H9 (cell line): ENCODE measurements around the gene TMEM114. TPM values are rescaled to one million over a fixed set of nuclear protein-coding genes. Genes with fewer than 3 reads are reported as not detected.

Experiments used
- DNase-seq: peaks from one replicate; pipeline ENCODE4 v3.0.0-alpha.2; 2017
- H2AFZ ChIP-seq: one replicate; pipeline ENCODE4 v1.6.1; 2013; ENCODE audit warnings: mild to moderate bottlenecking, low read length, control low read depth, moderate library complexity
- H2AK5ac ChIP-seq: 2 replicates; pipeline ENCODE4 v1.6.1; 2013; ENCODE audit warnings: low read length, control low read depth, mixed read lengths; ENCODE audit not compliant: insufficient read length
- H2BK120ac ChIP-seq: one replicate; pipeline ENCODE4 v1.6.1; 2013; ENCODE audit warnings: low read depth, mild to moderate bottlenecking, low read length, control low read depth, inconsistent platforms; ENCODE audit not compliant: poor library complexity, severe bottlenecking
- H2BK12ac ChIP-seq: 2 replicates; pipeline ENCODE4 v1.6.1; 2013; ENCODE audit warnings: low read length, control low read depth, mixed read lengths, low read depth; ENCODE audit not compliant: insufficient read length
- H2BK15ac ChIP-seq: 2 replicates; pipeline ENCODE4 v1.6.1; 2013; ENCODE audit warnings: low read depth, low read length, control low read depth
- H2BK20ac ChIP-seq: one replicate; pipeline ENCODE4 v1.6.1; 2013; ENCODE audit warnings: low read depth, mild to moderate bottlenecking, low read length, control low read depth, inconsistent platforms; ENCODE audit not compliant: poor library complexity, severe bottlenecking
- H2BK5ac ChIP-seq: 2 replicates; pipeline ENCODE4 v1.6.1; 2013; ENCODE audit warnings: low read length, control low read depth, mixed read lengths; ENCODE audit not compliant: insufficient read length
- H3K14ac ChIP-seq: 2 replicates; pipeline ENCODE4 v1.6.1; 2013; ENCODE audit warnings: low read length, control low read depth; ENCODE audit not compliant: insufficient read depth
- H3K18ac ChIP-seq: 2 replicates; pipeline ENCODE4 v1.6.1; 2013; ENCODE audit warnings: low read depth, mild to moderate bottlenecking, mixed read lengths, low read length, control low read depth; ENCODE audit not compliant: insufficient read length
- H3K23ac ChIP-seq: 2 replicates; pipeline ENCODE4 v1.6.1; 2013; ENCODE audit warnings: low read length, control low read depth, mixed read lengths, low read depth; ENCODE audit not compliant: insufficient read length
- H3K23me2 ChIP-seq: 2 replicates; pipeline ENCODE4 v1.6.1; 2013; ENCODE audit warnings: low read depth, mild to moderate bottlenecking, mixed read lengths, low read length, control low read depth; ENCODE audit not compliant: insufficient read length, poor library complexity, severe bottlenecking
- H3K27ac ChIP-seq: 2 replicates; pipeline ENCODE4 v1.5.1; 2013; ENCODE audit warnings: low read length, control low read depth, mixed read lengths, low read depth; ENCODE audit not compliant: insufficient read length
- H3K27me3 ChIP-seq: 2 replicates; pipeline ENCODE4 v1.6.1; 2013; ENCODE audit warnings: low read length, control low read depth, inconsistent platforms; ENCODE audit not compliant: insufficient read depth
- H3K4ac ChIP-seq: 2 replicates; pipeline ENCODE4 v1.6.1; 2013; ENCODE audit warnings: low read depth, mild to moderate bottlenecking, control low read depth, inconsistent platforms, low read length, moderate library complexity
- H3K4me1 ChIP-seq: 2 replicates; pipeline ENCODE4 v1.6.1; 2013; ENCODE audit warnings: low read length, control low read depth, inconsistent platforms; ENCODE audit not compliant: insufficient read depth
- H3K4me2 ChIP-seq: 2 replicates; pipeline ENCODE4 v1.6.1; 2013; ENCODE audit warnings: low read length, control low read depth, mixed read lengths; ENCODE audit not compliant: insufficient read length, insufficient read depth
- H3K56ac ChIP-seq: 2 replicates; pipeline ENCODE4 v1.6.1; 2013; ENCODE audit warnings: low read depth, mild to moderate bottlenecking, mixed read lengths, low read length, control low read depth; ENCODE audit not compliant: insufficient read length
- H3K79me1 ChIP-seq: 2 replicates; pipeline ENCODE4 v1.6.1; 2013; ENCODE audit warnings: low read depth, mild to moderate bottlenecking, moderate library complexity, low read length, control low read depth, inconsistent platforms; ENCODE audit not compliant: insufficient read depth, poor library complexity, severe bottlenecking
- H3K79me2 ChIP-seq: 2 replicates; pipeline ENCODE4 v1.6.1; 2013; ENCODE audit warnings: low read length, control low read depth, inconsistent platforms; ENCODE audit not compliant: insufficient read depth
- H3K9ac ChIP-seq: 2 replicates; pipeline ENCODE4 v1.6.1; 2013; ENCODE audit warnings: low read length, control low read depth, mixed read lengths; ENCODE audit not compliant: insufficient read length; ENCODE audit errors: extremely low read depth
- H3K9me3 ChIP-seq: one replicate; pipeline ENCODE4 v1.6.1; 2013; ENCODE audit warnings: low read depth, low read length, inconsistent platforms; ENCODE audit not compliant: control insufficient read depth
- H3T11ph ChIP-seq: one replicate; pipeline ENCODE4 v1.6.1; 2013; ENCODE audit warnings: mild to moderate bottlenecking, low read length, control low read depth, inconsistent platforms
- H4K20me1 ChIP-seq: one replicate; pipeline ENCODE4 v1.6.1; 2013; ENCODE audit not compliant: control insufficient read depth, insufficient read length, insufficient read depth
- H4K5ac ChIP-seq: 2 replicates; pipeline ENCODE4 v1.6.1; 2013; ENCODE audit warnings: low read depth, mild to moderate bottlenecking, mixed read lengths, low read length, control low read depth; ENCODE audit not compliant: insufficient read length
- H4K8ac ChIP-seq: replicated peaks from 2 replicates; pipeline ENCODE4 v1.6.1; 2013; ENCODE audit warnings: low read length, control low read depth, mixed read lengths, low read depth; ENCODE audit not compliant: insufficient read length
- H4K91ac ChIP-seq: 2 replicates; pipeline ENCODE4 v1.6.1; 2013; ENCODE audit warnings: low read depth, mild to moderate bottlenecking, moderate library complexity, mixed read lengths, low read length, control low read depth; ENCODE audit not compliant: insufficient read length
- H3K27ac Mint-ChIP-seq, 3 experiments: 2 replicates in 2 of 3; 3 replicates in 1 of 3; pipeline ENCODE4 v1.8.0; 2020 to 2021; ENCODE audit warnings: mixed read lengths in 3 of 3, mild to moderate bottlenecking in 1 of 3, moderate library complexity in 1 of 3
- H3K27me3 Mint-ChIP-seq: 2 replicates; pipeline ENCODE4 v1.8.0; 2021; ENCODE audit warnings: low read depth, mild to moderate bottlenecking, moderate library complexity, mixed read lengths
- H3K36me3 Mint-ChIP-seq, 3 experiments: 2 replicates in 2 of 3; 3 replicates in 1 of 3; pipeline ENCODE4 v1.8.0; 2020 to 2021; ENCODE audit warnings: low read depth in 3 of 3, mixed read lengths in 3 of 3; ENCODE audit not compliant: insufficient read depth in 1 of 3
- H3K4me1 Mint-ChIP-seq, 2 experiments: 2 replicates each; pipeline ENCODE4 v1.8.0; 2020; ENCODE audit warnings: mixed read lengths in 2 of 2
- H3K4me3 Mint-ChIP-seq, 2 experiments: 2 replicates in 1 of 2; 3 replicates in 1 of 2; pipeline ENCODE4 v1.8.0; 2020 to 2021; ENCODE audit warnings: mild to moderate bottlenecking in 2 of 2, mixed read lengths in 2 of 2, moderate library complexity in 1 of 2
- H3K9me3 Mint-ChIP-seq, 2 experiments: 2 replicates in 1 of 2; 3 replicates in 1 of 2; pipeline ENCODE4 v1.8.0; 2020; ENCODE audit warnings: mild to moderate bottlenecking in 2 of 2, mixed read lengths in 2 of 2, moderate library complexity in 1 of 2
- CTCF ChIP-seq: fragments of 200-600 bp; sonication (generic); conservative IDR thresholded peaks from 3 replicates; pipeline ENCODE4 v1.8.0; 2021; ENCODE audit warnings: antibody characterized with exemption, mild to moderate bottlenecking
- WGBS: extraction: QIAGEN DNeasy Blood & Tissue Kit; methylation state at CpG from one replicate; pipeline ENCODE4 v1.1.7; 2013; ENCODE audit warnings: missing lambda C conversion rate, low lambda C conversion rate, mixed read lengths; ENCODE audit not compliant: insufficient read length; ENCODE audit errors: extremely low coverage; 5-methylcytosine and 5-hydroxymethylcytosine counted together
- total RNA-seq: library from RNA; stranded (reverse); gene quantifications from 2 replicates; pipeline ENCODE4 v1.2.1, GENCODE V29; 2021

TMEM114 gene
- total RNA-seq, 1 experiment from 2014 or later = 0.33 TPM

GRCh38 chr16:8550728-8551387 lies 39.5 kb downstream of the TMEM114 start:
- no peak overlapping the region for H2BK5ac ChIP-seq
- no peak overlapping the region for H4K91ac ChIP-seq
- no peak overlapping the region for H3K4ac ChIP-seq
- Mint-ChIP-seq H3K27ac (no peak overlapping the region), H3K9me3 (peaks cover 0 to 6% of the 10 kb centered on the region in 2 experiments; a peak in 1 of 5 replicates), H3K4me3 (no peak overlapping the region), H3K4me1 (peaks cover 15 to 28% of the 10 kb centered on the region in 2 experiments), H3K27me3 (peaks cover 76% of the 10 kb centered on the region), H3K36me3 (no peaks in the 10 kb centered on the region)
- DNase-seq = no peak
- H3K23ac ChIP-seq = no peak overlapping the region
- no peak for TF ChIP-seq CTCF
- H2BK120ac ChIP-seq = no peak overlapping the region
- H4K20me1 ChIP-seq = no peaks in the 10 kb centered on the region
- H3T11ph ChIP-seq = no peak overlapping the region
- no peak overlapping the region for H3K18ac ChIP-seq
- H3K9me3 ChIP-seq = no peaks in the 10 kb centered on the region
- no peak overlapping the region for H2AK5ac ChIP-seq
- H3K23me2 ChIP-seq = no peaks in the 10 kb centered on the region
- H4K5ac ChIP-seq = no peak overlapping the region
- no peak overlapping the region for H2AFZ ChIP-seq
- H2BK15ac ChIP-seq = no peak overlapping the region
- no peaks in the 10 kb centered on the region for H3K79me1 ChIP-seq
- H3K4me2 ChIP-seq = no peak overlapping the region
- no peak overlapping the region for H3K14ac ChIP-seq
- H3K9ac ChIP-seq = no peak overlapping the region
- H3K4me1 ChIP-seq = no peaks in the 10 kb centered on the region
- no peaks in the 10 kb centered on the region for H3K79me2 ChIP-seq
- no peak overlapping the region for H2BK20ac ChIP-seq
- WGBS = no CpG with 5 or more reads among the region's 9 CpGs
- H2BK12ac ChIP-seq = no peak overlapping the region
- H4K8ac ChIP-seq = no peak overlapping the region
- no peaks in the 10 kb centered on the region for H3K27me3 ChIP-seq
- no peak overlapping the region for H3K56ac ChIP-seq
- no peak overlapping the region for H3K27ac ChIP-seq
